ENCODE measurements around the gene RFX2.

RFX2 gene

DNA sequence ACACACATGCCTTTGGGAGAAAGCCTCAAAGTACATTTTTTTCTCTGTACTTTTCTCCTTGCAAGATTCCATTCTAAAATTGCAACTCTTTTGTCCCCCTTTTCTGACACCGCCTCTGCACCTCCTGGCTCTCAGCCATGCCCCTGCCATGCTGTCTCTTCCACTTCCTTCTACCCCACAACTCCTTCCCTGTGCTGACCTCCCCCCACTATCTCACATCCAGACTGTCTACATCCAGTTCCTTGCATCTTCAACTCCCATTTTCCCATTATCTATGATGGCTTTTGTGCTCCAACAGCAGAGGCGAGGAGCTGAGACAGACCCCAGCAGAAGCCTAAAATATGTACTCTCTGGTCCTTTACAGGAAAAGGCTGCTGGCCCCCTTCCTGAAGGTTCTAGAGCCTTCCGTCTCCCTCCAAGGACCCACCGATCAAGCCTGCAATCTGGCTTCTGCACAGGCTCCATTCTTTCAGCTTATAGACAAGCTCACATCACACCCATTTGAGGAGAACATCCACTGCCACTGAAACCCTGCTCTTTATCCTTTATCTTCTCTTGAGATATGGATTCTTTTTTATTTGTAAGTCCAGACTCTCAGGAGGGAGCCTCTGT lies 50.2 kb downstream of the RFX2 start:
- DNase-seq, result no peak

DNA sequence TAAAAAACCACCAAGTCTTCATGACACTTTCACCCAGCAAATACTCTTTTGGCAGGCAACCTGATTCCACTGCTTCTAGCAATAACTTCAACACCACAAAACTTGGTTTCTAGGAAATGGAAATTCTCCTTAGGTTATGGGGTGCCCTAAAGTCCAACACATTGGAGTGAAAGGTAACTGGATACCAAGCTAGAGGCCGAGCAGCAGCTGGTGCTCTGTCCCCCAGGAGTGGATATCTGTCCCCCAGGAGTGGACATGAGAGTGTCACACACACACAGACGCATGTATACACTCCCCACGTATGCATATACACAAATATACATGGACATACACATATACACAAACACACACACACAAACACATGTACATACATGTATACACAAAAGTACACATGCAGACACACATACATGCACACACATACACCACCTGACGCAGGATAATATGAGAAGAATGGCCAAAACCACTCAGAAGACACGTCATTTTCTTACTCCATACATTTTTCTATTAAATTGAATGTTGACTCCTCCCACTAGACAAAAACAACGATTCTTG lies 50.8 kb downstream of the RFX2 start:
- no peak for DNase-seq

- DNase-seq, result no peak
Measured at GRCh38 chr19:6058518-6059201, 51.6 kb downstream of the RFX2 start.

GRCh38 chr19:6057651-6058517 lies 52.4 kb downstream of the RFX2 start:
- DNase-seq, result no peak

DNA sequence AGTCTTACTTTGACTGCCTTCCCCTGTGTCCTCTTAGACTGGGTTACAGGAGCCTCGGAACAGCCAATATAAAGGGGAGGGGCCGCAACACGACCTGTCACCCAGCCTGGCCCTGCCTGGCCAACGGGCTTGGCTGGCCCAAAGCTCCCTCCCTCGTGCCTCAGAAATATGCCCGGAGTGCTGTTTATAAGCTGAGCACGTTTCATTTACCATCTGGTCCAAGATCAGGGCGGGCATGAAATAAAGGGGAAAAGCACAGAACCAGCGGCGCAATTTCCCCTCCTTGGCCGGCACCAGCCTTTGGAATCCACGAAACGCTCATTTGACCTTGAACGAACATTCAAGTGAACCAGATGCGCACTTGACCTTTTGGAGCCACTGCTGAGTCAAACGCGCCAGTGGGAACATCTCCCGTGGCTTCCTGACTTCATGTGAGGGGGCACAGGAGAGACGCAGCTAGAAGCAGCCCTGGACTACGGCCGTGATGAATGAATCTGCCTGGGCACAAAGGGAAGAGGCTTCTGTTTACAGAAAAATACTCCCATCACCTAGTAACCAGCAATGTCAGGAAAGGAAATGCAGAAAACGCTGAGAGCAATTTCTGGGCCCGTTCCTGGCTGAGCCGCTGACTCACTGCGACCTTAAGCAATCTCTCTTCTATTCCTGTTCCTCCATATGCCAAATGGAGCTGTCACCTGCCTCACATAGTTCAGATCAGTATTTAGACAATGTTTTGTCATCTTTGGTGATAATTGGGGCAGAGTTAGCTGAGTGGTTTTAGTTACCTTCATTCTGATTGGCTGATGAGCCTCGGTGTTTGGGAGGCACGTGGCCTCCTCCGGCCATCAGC lies 53.3 kb downstream of the RFX2 start:
- DNase-seq, result peak; percentile 81

DNA sequence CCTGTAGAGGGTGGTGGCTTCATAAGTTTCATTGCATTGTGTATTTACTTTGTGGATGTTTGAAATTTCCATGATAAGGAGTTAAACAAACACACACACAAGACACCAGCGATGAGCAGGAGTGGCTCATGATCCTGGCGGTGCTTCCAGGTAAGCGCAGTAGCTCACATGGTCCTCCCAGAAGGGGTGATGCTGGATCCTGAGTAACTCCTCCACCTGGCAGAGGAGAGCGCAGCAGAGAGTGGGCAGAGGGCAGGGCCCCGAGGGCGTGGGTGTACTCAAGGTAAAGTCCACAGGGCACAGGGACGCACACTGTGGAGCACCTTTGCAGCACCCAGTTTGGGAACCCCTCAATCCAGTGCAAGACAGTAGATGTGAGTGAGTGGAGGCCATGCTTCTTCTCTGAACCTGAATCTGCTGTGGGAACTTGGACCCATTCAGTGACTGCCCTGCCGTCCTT lies 54.0 kb downstream of the RFX2 start:
- no peak for DNase-seq

DNA sequence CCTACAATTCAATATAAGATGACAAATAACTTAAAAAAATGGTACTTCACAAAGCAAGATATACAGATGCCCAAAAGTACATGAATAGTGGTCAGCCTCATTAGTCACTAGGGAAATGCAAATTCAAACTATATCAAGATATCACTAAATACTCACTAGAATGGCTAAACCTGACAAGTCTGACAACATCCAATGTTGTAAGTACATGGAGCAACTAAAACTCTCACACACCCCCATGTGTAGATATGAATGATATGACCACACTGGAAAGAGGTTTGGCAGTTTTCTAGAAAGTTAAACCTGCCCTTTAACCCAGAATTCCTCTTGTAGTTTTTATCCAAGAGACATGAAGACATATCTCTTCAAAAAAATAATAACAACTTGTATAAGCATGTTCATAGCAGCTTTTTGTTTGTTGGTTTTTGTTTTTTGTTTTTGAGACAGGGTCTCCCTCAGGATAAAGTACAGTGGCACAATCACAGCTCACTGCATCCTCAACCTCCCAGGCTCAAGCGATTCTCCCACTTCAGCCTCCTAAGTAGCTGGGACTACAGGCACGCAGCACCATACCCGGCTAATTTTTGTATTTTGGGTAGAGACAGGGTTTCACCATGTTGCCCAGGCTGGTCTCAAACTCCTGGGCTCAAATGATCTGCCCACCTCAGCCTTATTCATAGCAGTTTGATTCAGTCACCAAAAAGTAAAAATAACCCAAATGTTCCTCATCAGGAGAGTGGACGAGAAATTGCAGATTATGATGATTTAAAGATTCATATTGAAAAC lies 55.1 kb downstream of the RFX2 start:
- DNase-seq, result no peak

DNA sequence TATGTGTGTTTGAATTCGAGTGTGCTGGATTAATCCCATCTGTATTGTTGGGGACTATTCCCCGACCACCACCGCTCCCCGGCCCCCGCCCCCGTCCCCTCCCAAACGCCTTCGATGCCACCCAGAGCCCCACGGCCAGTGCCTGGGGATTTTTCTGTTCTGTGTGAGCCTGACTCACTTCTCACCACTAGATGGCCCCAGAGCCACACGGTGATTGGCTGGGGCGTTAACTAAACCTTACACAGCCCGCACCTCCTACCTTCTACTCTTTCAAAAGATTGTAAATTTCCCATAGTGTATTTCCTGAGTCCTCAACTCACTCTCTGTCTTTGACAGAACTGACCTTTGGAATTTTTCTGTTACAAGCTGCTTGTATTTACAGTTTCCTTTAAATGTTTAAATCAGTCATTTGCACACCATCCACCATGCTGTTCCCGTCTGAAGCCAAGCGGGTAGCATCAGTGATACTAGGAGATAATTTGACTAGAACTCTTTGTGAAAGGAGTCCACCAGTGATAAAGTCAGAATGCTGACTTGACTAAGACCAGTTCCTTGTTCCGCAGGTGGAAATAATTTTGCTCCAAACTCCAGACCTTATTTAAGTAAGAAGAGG lies 61.4 kb downstream of the RFX2 start:
- peak; percentile 75 for DNase-seq

GRCh38 chr19:6048348-6048747 lies 62.0 kb downstream of the RFX2 start:
- DNase-seq, result no peak

GRCh38 chr19:6047741-6048251 lies 62.5 kb downstream of the RFX2 start:
- peak; percentile 38 for DNase-seq

- no peak for DNase-seq
Measured at GRCh38 chr19:6047256-6047655, 63.0 kb downstream of the RFX2 start.

DNA sequence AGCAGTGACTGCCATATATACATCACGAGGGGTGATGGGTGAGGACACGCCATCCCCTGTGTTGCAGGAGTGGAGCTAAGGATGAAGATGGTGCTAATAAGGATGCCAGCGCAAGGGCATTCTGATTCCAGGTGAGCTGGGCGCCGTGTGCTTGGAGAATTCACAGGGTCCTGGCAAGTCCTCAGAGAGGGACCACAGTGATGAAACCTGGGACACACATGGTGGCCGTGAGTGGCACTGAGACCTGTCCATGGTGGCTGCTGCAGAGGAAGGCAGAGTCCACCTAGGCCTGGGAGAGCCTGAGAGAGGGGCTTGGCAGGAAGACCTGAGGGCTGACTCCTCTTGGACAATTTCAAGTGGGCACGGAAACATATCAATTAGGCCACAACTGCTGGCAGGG lies 65.2 kb downstream of the RFX2 start:
- no peak for DNase-seq

- no peak for DNase-seq
Measured at GRCh38 chr19:6044056-6044805, 66.1 kb downstream of the RFX2 start.

DNA sequence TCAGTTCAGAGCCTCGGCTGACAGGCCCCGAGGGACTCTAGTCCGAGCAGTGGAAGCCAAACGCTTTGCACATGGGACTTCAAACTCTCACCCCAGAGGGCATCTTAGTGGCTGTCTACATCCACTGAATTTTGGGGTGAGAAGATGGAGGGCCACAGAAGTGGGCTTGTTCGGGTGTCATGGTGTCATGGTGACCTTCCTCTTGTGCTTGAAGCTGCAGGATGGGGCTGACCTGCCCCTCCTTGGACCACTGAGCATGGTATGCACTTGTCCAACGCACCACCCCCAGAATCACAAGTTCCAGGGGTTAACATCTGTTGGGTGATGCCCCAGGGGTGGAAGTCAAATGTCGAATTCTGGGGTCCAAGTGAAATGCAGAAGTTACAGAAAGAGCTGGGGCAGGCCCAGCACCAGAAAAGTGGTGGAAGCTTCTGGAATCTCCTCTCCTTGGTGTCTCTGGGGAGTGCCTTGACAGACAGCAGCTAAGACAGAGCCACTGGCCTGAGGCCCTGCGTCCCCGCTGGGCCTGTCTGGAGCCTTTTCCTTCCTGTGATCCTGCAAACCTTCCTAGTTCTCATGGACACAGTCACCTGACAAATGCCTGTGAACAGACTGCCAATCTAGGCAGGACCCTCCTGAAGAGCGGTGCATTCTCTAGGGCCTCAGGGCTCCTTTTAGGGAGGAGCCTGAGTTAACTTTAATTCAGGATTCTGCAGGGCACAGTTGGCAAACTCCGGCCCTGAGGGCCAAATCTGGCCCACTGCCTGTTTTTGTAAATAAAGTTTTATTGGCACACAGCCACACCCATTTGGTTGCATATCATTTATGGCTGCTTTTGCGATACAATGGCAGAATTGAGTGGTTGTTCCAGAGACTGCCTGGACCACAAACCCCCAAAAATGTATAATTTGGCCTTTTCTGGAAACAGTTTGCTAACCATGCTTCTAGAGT lies 67.2 kb downstream of the RFX2 start:
- no peak for DNase-seq

GRCh38 chr19:6041991-6042481 lies 68.3 kb downstream of the RFX2 start:
- DNase-seq, result no peak

DNA sequence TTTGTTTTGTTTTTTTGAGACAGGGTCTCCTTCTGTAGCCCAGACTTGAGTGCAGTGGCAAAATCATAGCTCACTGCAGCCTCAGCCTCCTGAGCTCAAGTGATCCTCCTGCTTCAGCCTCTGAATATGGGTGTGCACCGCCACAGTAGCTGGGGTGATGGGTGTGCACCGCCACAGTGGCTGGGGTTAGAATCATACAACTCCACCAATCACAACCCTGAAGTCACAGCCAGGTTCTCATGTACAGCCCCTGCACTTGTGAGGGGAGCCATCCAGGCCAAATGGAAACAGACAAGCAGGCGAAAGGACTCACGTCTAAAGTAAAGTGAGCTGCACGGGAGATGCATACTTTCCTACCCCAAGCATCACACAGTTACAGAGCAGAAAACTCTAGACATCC lies 69.2 kb downstream of the RFX2 start:
- DNase-seq, result no peak

GRCh38 chr19:6039566-6040225 lies 70.6 kb downstream of the RFX2 start:
- no peak for DNase-seq
